OCI-LY1 (cell line): ENCODE data around the gene NELL2.

Experiments
- CTCF ChIP-seq: fragments of 200-600 bp; sonication (generic), shearing (Covaris generic); IDR thresholded peaks from 2 replicates; pipeline ENCODE4 v1.5.1; 2017; ENCODE audit warnings: mild to moderate bottlenecking, antibody characterized with exemption, low read length, moderate library complexity, mixed read lengths
- EZH2 ChIP-seq: fragments of 200-600 bp; sonication (generic), shearing (Covaris generic); IDR thresholded peaks from 2 replicates; pipeline ENCODE4 v1.8.0; 2017; ENCODE audit warnings: borderline replicate concordance, mixed run types, mild to moderate bottlenecking, antibody characterized with exemption, low read length, moderate library complexity, mixed read lengths

GRCh38 chr12:44694017-44694416, 182.1 kb downstream of the NELL2 start:
- TF ChIP-seq CTCF = no peak
- no peak for TF ChIP-seq EZH2
